Smooth muscle cell (in vitro differentiated cells): ENCODE results near the gene LILRB4. TPM values are rescaled to one million over a fixed set of nuclear protein-coding genes. Genes with fewer than 3 reads are reported as not detected.
"Not testable (repeated sequence)": the region's sequence is repeated elsewhere in the genome, so short reads cannot be mapped to it uniquely, and the experiment has no call there.

Source experiments
- DNase-seq: peaks from one replicate; lab custom pipeline; 2025; ENCODE audit not compliant: unreplicated experiment; lab: John Stamatoyannopoulos, UW
- H2AFZ ChIP-seq: fragments of 200-600 bp; sonication (generic); 2 replicates; pipeline ENCODE4 v1.6.0; 2016; ENCODE audit warnings: antibody characterized with exemption, low read depth, mild to moderate bottlenecking
- H3F3A ChIP-seq: fragments of 200-600 bp; sonication (generic); 2 replicates; pipeline ENCODE4 v1.6.0; 2017; ENCODE audit warnings: antibody characterized with exemption, low read depth
- H3K27ac ChIP-seq: fragments of 200-600 bp; sonication (generic); 2 replicates; pipeline ENCODE4 v1.5.1; 2016; ENCODE audit warnings: low read depth, mild to moderate bottlenecking
- H3K27me3 ChIP-seq: fragments of 200-600 bp; sonication (generic); 2 replicates; pipeline ENCODE4 v1.6.1; 2016; ENCODE audit warnings: low read depth, mild to moderate bottlenecking
- H3K36me3 ChIP-seq: fragments of 200-600 bp; sonication (generic); 2 replicates; pipeline ENCODE4 v1.5.1; 2016; ENCODE audit warnings: low read depth
- H3K4me1 ChIP-seq: fragments of 200-600 bp; sonication (generic); 2 replicates; pipeline ENCODE4 v1.5.1; 2016; ENCODE audit warnings: low read depth
- H3K4me2 ChIP-seq: fragments of 200-600 bp; sonication (generic); 2 replicates; pipeline ENCODE4 v1.6.0; 2016; ENCODE audit warnings: mild to moderate bottlenecking
- H3K4me3 ChIP-seq: fragments of 200-600 bp; sonication (generic); 2 replicates; pipeline ENCODE4 v1.5.1; 2016; ENCODE audit warnings: mild to moderate bottlenecking
- H3K79me2 ChIP-seq: fragments of 200-600 bp; sonication (generic); 2 replicates; pipeline ENCODE4 v1.6.0; 2016; ENCODE audit warnings: low read depth, mild to moderate bottlenecking
- H3K9ac ChIP-seq: fragments of 200-600 bp; sonication (generic); 2 replicates; pipeline ENCODE4 v1.6.0; 2016; ENCODE audit warnings: low read depth
- H3K9me3 ChIP-seq: fragments of 200-600 bp; sonication (generic); replicated peaks from 2 replicates; pipeline ENCODE4 v1.5.1; 2016; ENCODE audit warnings: low read depth
- H4K20me1 ChIP-seq: fragments of 200-600 bp; sonication (generic); 2 replicates; pipeline ENCODE4 v1.6.0; 2016; ENCODE audit warnings: low read depth
- WGBS: methylation state at CpG from one replicate; pipeline ENCODE4 v1.1.7; 2016; ENCODE audit warnings: low lambda C conversion rate; 5-methylcytosine and 5-hydroxymethylcytosine counted together
- polyA plus RNA-seq: library from polyadenylated mRNA; unstranded; fragments of >200 nt; fragmentation: Nextera tagmentation; extraction: Ambion mirVana; gene quantifications from 2 replicates; pipeline ENCODE4 v1.2.1, GENCODE V29; 2016
- total RNA-seq: library from RNA; depleted of rRNA; stranded (reverse); fragments of >200 nt; gene quantifications from 2 replicates; pipeline ENCODE4 v1.2.3, GENCODE V29; 2014
- TF ChIP-seq, protein P1 (sequence below): fragments of 200-600 bp; sonication (generic); IDR thresholded peaks from 2 replicates; pipeline ENCODE4 v1.5.1; 2017; ENCODE audit warnings: borderline replicate concordance, mild to moderate bottlenecking, antibody characterized with exemption; ENCODE audit not compliant: insufficient read depth, poor library complexity, severe bottlenecking

LILRB4 gene
- total and polyA plus RNA-seq, 2 experiments from 2014 or later, result not detected

DNA sequence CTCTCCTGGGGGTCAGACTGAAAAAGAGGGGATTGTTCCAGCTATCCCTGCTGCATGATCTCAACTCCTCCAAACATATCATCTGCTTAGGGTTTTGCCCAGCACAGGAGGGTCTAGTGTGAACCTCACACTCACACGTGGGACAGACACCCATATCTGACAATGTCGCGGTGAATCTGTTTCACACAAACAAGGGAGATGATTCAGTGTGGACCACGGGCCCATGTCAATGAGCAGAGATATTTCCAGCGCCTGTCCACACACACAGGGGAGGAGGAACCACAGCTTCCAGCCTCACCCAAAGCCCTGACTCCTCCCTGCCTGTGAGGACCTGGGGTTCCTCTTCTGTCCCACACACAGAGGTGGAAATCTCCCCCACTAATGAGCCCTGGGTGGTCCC lies 31.9 kb downstream of the LILRB4 start:
- no peak overlapping the region for H3K4me3 ChIP-seq
- H3F3A ChIP-seq, result no peaks in the 10 kb centered on the region
- no peaks in the 10 kb centered on the region for H4K20me1 ChIP-seq
- H3K9me3 ChIP-seq, result no peaks in the 10 kb centered on the region
- H2AFZ ChIP-seq, result no peak overlapping the region
- no peak overlapping the region for H3K4me2 ChIP-seq
- H3K79me2 ChIP-seq, result no peaks in the 10 kb centered on the region
- H3K27me3 ChIP-seq, result no peaks in the 10 kb centered on the region
- H3K9ac ChIP-seq, result no peak overlapping the region
- H3K27ac ChIP-seq, result no peak overlapping the region
- WGBS, result 61% methylated on average over 5 of the region's 5 CpGs
- no peaks in the 10 kb centered on the region for H3K4me1 ChIP-seq
- no peak for DNase-seq
- H3K36me3 ChIP-seq, result no peaks in the 10 kb centered on the region
- TF ChIP-seq, protein P1, sequence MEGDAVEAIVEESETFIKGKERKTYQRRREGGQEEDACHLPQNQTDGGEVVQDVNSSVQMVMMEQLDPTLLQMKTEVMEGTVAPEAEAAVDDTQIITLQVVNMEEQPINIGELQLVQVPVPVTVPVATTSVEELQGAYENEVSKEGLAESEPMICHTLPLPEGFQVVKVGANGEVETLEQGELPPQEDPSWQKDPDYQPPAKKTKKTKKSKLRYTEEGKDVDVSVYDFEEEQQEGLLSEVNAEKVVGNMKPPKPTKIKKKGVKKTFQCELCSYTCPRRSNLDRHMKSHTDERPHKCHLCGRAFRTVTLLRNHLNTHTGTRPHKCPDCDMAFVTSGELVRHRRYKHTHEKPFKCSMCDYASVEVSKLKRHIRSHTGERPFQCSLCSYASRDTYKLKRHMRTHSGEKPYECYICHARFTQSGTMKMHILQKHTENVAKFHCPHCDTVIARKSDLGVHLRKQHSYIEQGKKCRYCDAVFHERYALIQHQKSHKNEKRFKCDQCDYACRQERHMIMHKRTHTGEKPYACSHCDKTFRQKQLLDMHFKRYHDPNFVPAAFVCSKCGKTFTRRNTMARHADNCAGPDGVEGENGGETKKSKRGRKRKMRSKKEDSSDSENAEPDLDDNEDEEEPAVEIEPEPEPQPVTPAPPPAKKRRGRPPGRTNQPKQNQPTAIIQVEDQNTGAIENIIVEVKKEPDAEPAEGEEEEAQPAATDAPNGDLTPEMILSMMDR, result no peak

DNA sequence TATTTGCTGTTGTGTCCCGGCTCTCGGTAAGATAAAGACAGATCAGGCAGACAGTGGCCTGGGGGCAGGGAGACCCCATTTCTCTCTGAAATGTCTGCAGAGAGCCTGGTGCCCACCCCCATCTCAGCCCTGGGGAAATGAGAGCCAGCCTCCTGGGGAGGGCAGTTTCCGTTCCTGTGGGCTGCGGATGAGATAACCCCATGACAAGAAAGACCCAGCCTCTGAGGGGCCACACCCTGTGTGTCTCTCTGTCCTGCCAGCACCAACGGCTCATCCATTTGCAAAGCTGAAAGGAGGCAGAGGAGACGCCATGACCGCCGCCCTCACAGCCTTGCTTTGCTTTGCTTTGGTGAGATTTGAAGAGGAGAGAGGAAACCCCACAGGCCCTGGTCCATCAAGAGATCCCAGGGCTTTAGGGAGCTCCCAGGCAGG lies 33.3 kb downstream of the LILRB4 start:
- H4K20me1 ChIP-seq, result no peaks in the 10 kb centered on the region
- H3K27ac ChIP-seq, result no peak overlapping the region
- H3K9me3 ChIP-seq, result no peaks in the 10 kb centered on the region
- no peaks in the 10 kb centered on the region for H3K79me2 ChIP-seq
- no peaks in the 10 kb centered on the region for H3K36me3 ChIP-seq
- no peak overlapping the region for H3K4me2 ChIP-seq
- no peak overlapping the region for H2AFZ ChIP-seq
- no peaks in the 10 kb centered on the region for H3K4me1 ChIP-seq
- H3K9ac ChIP-seq, result no peak overlapping the region
- DNase-seq, result no peak
- H3F3A ChIP-seq, result no peaks in the 10 kb centered on the region
- TF ChIP-seq, protein P1, result no peak
- H3K4me3 ChIP-seq, result no peak overlapping the region
- H3K27me3 ChIP-seq, result no peaks in the 10 kb centered on the region
- WGBS, result 81% methylated on average over 8 of the region's 8 CpGs

DNA sequence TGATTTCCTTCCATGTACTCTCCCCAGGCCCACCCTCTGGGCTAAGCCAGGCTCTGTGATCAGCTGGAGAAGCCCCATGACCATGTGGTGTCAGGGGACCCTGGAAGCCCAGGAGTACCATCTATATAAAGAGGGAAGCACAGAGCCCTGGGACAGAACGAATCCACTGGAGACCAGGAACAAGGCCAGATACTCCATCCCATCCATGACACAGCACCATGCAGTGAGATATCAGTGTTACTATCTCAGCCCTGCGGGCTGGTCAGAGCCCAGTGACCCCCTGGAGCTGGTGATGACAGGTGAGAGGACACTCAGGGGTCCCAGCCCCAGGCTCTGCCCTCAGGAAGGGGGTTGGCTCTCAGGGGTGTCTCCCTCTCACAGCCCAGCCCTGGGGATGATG lies 34.0 kb downstream of the LILRB4 start:
- H3K36me3 ChIP-seq, result no peaks in the 10 kb centered on the region
- no peaks in the 10 kb centered on the region for H3K79me2 ChIP-seq
- TF ChIP-seq, protein P1, result no peak
- H3K4me3 ChIP-seq, result no peak overlapping the region
- H3F3A ChIP-seq, result no peaks in the 10 kb centered on the region
- no peak for DNase-seq
- no peak overlapping the region for H2AFZ ChIP-seq
- H3K9me3 ChIP-seq, result no peaks in the 10 kb centered on the region
- H3K9ac ChIP-seq, result no peak overlapping the region
- H4K20me1 ChIP-seq, result no peaks in the 10 kb centered on the region
- no peak overlapping the region for H3K27ac ChIP-seq
- H3K4me2 ChIP-seq, result no peak overlapping the region
- H3K4me1 ChIP-seq, result no peaks in the 10 kb centered on the region
- no peaks in the 10 kb centered on the region for H3K27me3 ChIP-seq
- 17% methylated on average over 2 of the region's 2 CpGs for WGBS

DNA sequence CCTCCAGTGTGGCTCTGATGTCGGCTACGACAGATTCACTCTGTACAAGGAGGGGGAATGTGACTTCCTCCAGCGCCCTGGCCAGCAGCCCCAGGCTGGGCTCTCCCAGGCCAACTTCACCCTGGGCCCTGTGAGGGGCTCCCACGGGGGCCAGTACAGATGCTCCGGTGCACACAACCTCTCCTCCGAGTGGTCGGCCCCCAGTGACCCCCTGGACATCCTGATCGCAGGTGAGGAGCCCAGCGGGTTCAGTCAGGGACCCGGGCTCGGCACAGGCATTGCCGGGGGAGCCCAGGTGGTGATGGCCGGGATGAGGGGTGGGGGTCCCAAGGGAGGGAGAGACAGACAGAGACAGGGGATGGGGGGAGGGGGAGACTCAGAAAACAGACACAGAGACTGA lies 34.9 kb downstream of the LILRB4 start:
- H3K79me2 ChIP-seq, H3K27me3 ChIP-seq, H3K9ac ChIP-seq, H3K36me3 ChIP-seq, H3F3A ChIP-seq, H2AFZ ChIP-seq, H3K27ac ChIP-seq, H3K4me2 ChIP-seq, H4K20me1 ChIP-seq, H3K4me3 ChIP-seq, H3K9me3 ChIP-seq, H3K4me1 ChIP-seq, DNase-seq: not testable (repeated sequence)
- WGBS, result 85% methylated on average over 12 of the region's 13 CpGs
